Subcutaneous abdominal adipose tissue (tissue), 5 donors: ENCODE measurements around the gene DCAF10.
A peak's percentile ranks its signal among the peaks of the same experiment; 100 is the strongest.
"Not testable (repeated sequence)": the region's sequence is repeated elsewhere in the genome, so short reads cannot be mapped to it uniquely, and the experiment has no call there.

ENCODE experiments used
- H3K27ac ChIP-seq: one replicate; pipeline ENCODE4 v1.7.0; 2013; ENCODE audit warnings: low read depth, mild to moderate bottlenecking, inconsistent platforms, low read length, moderate library complexity
- H3K27me3 ChIP-seq, 5 donors: one replicate each; pipeline ENCODE4 v1.7.0; 2013; ENCODE audit warnings: low read length in 5 of 5, inconsistent platforms in 1 of 5; ENCODE audit not compliant: control insufficient read depth in 5 of 5, insufficient read depth in 4 of 5
- H3K36me3 ChIP-seq, 5 donors: one replicate each; pipeline ENCODE4 v1.7.0; 2013; ENCODE audit warnings: low read length in 5 of 5; ENCODE audit not compliant: control insufficient read depth in 5 of 5, insufficient read depth in 5 of 5
- H3K4me1 ChIP-seq, 5 donors: one replicate each; pipeline ENCODE4 v1.7.0; 2013; ENCODE audit warnings: low read length in 5 of 5, mild to moderate bottlenecking in 3 of 5, moderate library complexity in 1 of 5; ENCODE audit not compliant: control insufficient read depth in 5 of 5, insufficient read depth in 5 of 5
- H3K4me3 ChIP-seq, 5 donors: one replicate each; pipeline ENCODE4 v1.7.0; 2013; ENCODE audit warnings: low read length in 5 of 5, low read depth in 1 of 5
- H3K9ac ChIP-seq, 5 donors: one replicate each; pipeline ENCODE4 v1.7.0; 2013; ENCODE audit warnings: low read length in 5 of 5, mild to moderate bottlenecking in 4 of 5, moderate library complexity in 3 of 5
- H3K9me3 ChIP-seq, 5 donors: one replicate each; pipeline ENCODE4 v1.7.0; 2013; ENCODE audit warnings: low read length in 5 of 5; ENCODE audit not compliant: control insufficient read depth in 5 of 5
- donor health status: healthy.
- donor health status: healthy.
- donor health status: healthy.
- donor health status: healthy.
- donor health status: healthy.

The DCAF10 gene

DNA sequence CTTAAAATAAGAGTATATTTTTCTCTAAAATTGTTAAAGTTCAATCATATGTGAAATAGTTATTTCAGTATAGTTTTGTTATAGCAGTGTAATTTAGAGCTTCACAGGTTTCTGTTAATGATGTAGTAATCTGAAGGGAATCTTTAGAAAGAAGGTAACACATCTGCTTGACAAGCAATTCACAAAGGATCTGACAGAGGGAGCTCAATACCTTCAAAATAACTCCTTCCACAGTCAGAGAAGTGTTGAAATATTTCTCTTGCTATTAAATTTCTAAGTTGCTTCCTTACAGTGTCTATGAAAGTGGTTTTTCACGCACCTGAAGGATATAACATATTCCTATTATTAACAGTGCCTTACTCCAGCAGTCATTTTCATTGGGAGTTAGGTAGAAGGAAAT, 58.4 kb downstream of the DCAF10 start:
- Histone ChIP-seq H3K9ac (no peak overlapping the region), H3K4me3 (no peak overlapping the region), H3K9me3 (no peaks in the 10 kb centered on the region), H3K27ac (no peak overlapping the region), H3K4me1 (no peaks in the 10 kb centered on the region), H3K27me3 (no peaks in the 10 kb centered on the region), H3K36me3 (peaks cover 33 to 48% (median 45%) of the 10 kb centered on the region in 5 donors)

GRCh38 chr9:37862530-37862929, 61.9 kb downstream of the DCAF10 start:
- Histone ChIP-seq H3K4me1 (no peaks in the 10 kb centered on the region), H3K27me3 (no peaks in the 10 kb centered on the region), H3K27ac (no peak overlapping the region), H3K4me3 (no peak overlapping the region), H3K9ac (no peak overlapping the region), H3K36me3 (peaks cover 36 to 44% (median 42%) of the 10 kb centered on the region in 5 donors), H3K9me3 (no peaks in the 10 kb centered on the region)

GRCh38 chr9:37870081-37870798, 69.6 kb downstream of the DCAF10 start:
- H3K4me1 ChIP-seq = no peaks in the 10 kb centered on the region

GRCh38 chr9:37870799-37871176, 70.2 kb downstream of the DCAF10 start:
- H3K27ac ChIP-seq = no peak overlapping the region
- H3K4me1 ChIP-seq = no peaks in the 10 kb centered on the region
- H3K4me3 ChIP-seq = no peak overlapping the region
- no peaks in the 10 kb centered on the region for H3K9me3 ChIP-seq
- peaks cover 0 to 5% (median 3%) of the 10 kb centered on the region in 5 donors for H3K36me3 ChIP-seq
- H3K9ac ChIP-seq = no peak overlapping the region
- no peaks in the 10 kb centered on the region for H3K27me3 ChIP-seq

More at GRCh38 chr9:37870081-37870798, 69.6 kb downstream of the DCAF10 start:
- Histone ChIP-seq H3K36me3 (peaks cover 0 to 8% (median 3%) of the 10 kb centered on the region in 5 donors), H3K9me3 (no peaks in the 10 kb centered on the region), H3K9ac (no peak overlapping the region), H3K27ac (no peak overlapping the region), H3K4me3 (no peak overlapping the region), H3K27me3 (no peaks in the 10 kb centered on the region)

GRCh38 chr9:37873955-37874354, 73.4 kb downstream of the DCAF10 start:
- Histone ChIP-seq H3K9ac (no peak overlapping the region), H3K27me3 (no peaks in the 10 kb centered on the region), H3K4me1 (no peaks in the 10 kb centered on the region), H3K9me3 (no peaks in the 10 kb centered on the region), H3K27ac (no peak overlapping the region), H3K4me3 (no peak overlapping the region), H3K36me3 (peaks cover 5 to 20% (median 12%) of the 10 kb centered on the region in 5 donors)

GRCh38 chr9:37876376-37876775, 75.8 kb downstream of the DCAF10 start:
- no peaks in the 10 kb centered on the region for H3K27me3 ChIP-seq
- H3K4me3 ChIP-seq = no peak overlapping the region
- H3K36me3 ChIP-seq = peaks cover 9 to 30% (median 15%) of the 10 kb centered on the region in 5 donors
- H3K4me1 ChIP-seq = no peaks in the 10 kb centered on the region
- no peak overlapping the region for H3K27ac ChIP-seq
- no peak overlapping the region for H3K9ac ChIP-seq
- H3K9me3 ChIP-seq = no peaks in the 10 kb centered on the region

DNA sequence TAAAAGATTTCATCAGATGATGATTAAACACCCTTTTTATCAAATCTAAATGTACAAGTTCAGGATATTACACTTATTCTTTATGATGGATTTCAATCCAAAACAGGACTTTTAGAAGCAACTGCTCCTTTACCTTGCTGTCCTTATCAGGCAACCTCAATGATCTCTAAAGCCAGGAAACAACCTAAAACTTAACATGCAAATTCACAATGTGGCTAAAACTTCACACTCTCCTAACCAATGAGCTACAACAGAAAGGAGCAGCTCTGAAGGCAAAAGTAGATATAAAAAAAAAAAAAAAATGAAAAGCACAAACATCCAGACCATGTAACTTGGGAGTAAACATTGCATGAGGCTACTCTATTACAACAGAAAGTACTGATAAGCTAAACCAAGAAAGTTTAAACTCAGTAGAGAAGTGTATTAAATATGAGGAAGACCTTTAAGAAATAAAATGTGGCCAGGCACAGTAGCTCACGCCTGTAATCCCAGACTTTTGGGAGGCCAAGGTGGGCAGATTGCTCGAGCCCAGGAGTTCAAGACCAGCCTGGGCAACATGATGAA, 80.4 kb downstream of the DCAF10 start:
- no peak overlapping the region for H3K9ac ChIP-seq
- no peak overlapping the region for H3K27ac ChIP-seq

GRCh38 chr9:37887977-37888583, 87.5 kb downstream of the DCAF10 start:
- H3K27me3 ChIP-seq, H3K4me3 ChIP-seq, H3K9me3 ChIP-seq, H3K9ac ChIP-seq, H3K4me1 ChIP-seq, H3K27ac ChIP-seq: not testable (repeated sequence)
- peaks cover 4 to 41% (median 17%) of the 10 kb centered on the region in 5 donors for H3K36me3 ChIP-seq

More for the DNA sequence above, 80.4 kb downstream of the DCAF10 start:
- no peaks in the 10 kb centered on the region for H3K27me3 ChIP-seq
- H3K4me1 ChIP-seq = peaks cover 0 to 2% (median 0%) of the 10 kb centered on the region in 5 donors
- H3K36me3 ChIP-seq = peaks cover 9 to 38% (median 18%) of the 10 kb centered on the region in 5 donors
- H3K9me3 ChIP-seq = no peaks in the 10 kb centered on the region
- H3K4me3 ChIP-seq = no peak overlapping the region

DNA sequence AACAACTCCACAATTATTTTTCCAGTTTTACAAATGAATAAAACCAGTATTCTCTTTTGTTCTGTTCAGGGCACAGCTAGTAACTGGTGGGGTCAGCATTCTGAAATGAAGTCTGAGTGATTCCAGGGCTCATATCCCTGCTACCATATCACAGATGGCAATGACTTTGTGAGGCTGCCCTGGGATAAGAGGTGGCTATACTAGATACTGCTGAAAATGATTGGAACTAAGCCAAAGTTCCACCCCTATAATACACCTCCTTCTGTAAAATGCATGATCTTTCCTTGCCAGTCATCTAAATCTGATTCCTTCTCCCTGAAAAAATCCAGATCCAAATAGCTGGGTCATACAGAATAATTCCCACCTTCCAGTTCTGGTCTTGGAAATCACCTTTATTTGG, 88.9 kb downstream of the DCAF10 start:
- Histone ChIP-seq H3K36me3 (peaks cover 13 to 52% (median 27%) of the 10 kb centered on the region in 5 donors), H3K4me1 (no peaks in the 10 kb centered on the region), H3K9me3 (no peaks in the 10 kb centered on the region), H3K27me3 (no peaks in the 10 kb centered on the region), H3K4me3 (no peak overlapping the region), H3K27ac (peak overlapping the region; percentile 20), H3K9ac (no peak overlapping the region)

- H3K4me3 ChIP-seq, H3K9me3 ChIP-seq, H3K4me1 ChIP-seq, H3K9ac ChIP-seq, H3K27ac ChIP-seq, H3K27me3 ChIP-seq: not testable (repeated sequence)
- peaks cover 19 to 60% (median 35%) of the 10 kb centered on the region in 5 donors for H3K36me3 ChIP-seq
These were observed 90.4 kb downstream of the DCAF10 start for GRCh38 chr9:37891042-37891441.
